Kidney epithelial cell (primary cell): ENCODE measurements around the gene KRT15. TPM values are rescaled to one million over a fixed set of nuclear protein-coding genes. Genes with fewer than 3 reads are reported as not detected.

Source experiments
- DNase-seq: peaks from one replicate; pipeline ENCODE4 v3.0.0-alpha.2; 2010; ENCODE audit warnings: low read depth
- H3K27me3 ChIP-seq: 2 replicates; pipeline ENCODE4 v1.6.0; 2011; ENCODE audit warnings: low read length; ENCODE audit not compliant: control insufficient read depth, insufficient read depth
- H3K36me3 ChIP-seq: 2 replicates; pipeline ENCODE4 v1.5.1; 2011; ENCODE audit warnings: low read length; ENCODE audit not compliant: control insufficient read depth, insufficient read depth
- H3K4me3 ChIP-seq: 2 replicates; pipeline ENCODE4 v1.5.1; 2011; ENCODE audit warnings: low read depth, mild to moderate bottlenecking, control low read depth, low read length
- CTCF ChIP-seq: IDR thresholded peaks from 2 replicates; pipeline ENCODE4 v1.5.1; 2011; ENCODE audit warnings: mild to moderate bottlenecking, moderate library complexity, low read length, control low read depth, inconsistent platforms; ENCODE audit not compliant: insufficient read depth, poor library complexity, severe bottlenecking
- total RNA-seq: library from RNA; depleted of rRNA; stranded (reverse); fragments of >200 nt; gene quantifications from 2 replicates; pipeline ENCODE4 v1.2.3, GENCODE V29; 2015

Gene KRT15
- total RNA-seq, 1 donor from 2014 or later, result 1.3 TPM

- no peak for DNase-seq
- H3K4me3 ChIP-seq, result no peak within 1 kb of the TSS
- no peaks in the 10 kb centered on the region for H3K27me3 ChIP-seq
- no peaks in the 10 kb centered on the region for H3K36me3 ChIP-seq
- TF ChIP-seq CTCF, result no peak
Measured at GRCh38 chr17:41489531-41489930, 29.2 kb downstream of the KRT15 start, which contains the start of gene KRT36. Gene KRT36 (minus strand): TSS chr17:41489910. CDS start chr17:41489864, 46 bp downstream.

DNA sequence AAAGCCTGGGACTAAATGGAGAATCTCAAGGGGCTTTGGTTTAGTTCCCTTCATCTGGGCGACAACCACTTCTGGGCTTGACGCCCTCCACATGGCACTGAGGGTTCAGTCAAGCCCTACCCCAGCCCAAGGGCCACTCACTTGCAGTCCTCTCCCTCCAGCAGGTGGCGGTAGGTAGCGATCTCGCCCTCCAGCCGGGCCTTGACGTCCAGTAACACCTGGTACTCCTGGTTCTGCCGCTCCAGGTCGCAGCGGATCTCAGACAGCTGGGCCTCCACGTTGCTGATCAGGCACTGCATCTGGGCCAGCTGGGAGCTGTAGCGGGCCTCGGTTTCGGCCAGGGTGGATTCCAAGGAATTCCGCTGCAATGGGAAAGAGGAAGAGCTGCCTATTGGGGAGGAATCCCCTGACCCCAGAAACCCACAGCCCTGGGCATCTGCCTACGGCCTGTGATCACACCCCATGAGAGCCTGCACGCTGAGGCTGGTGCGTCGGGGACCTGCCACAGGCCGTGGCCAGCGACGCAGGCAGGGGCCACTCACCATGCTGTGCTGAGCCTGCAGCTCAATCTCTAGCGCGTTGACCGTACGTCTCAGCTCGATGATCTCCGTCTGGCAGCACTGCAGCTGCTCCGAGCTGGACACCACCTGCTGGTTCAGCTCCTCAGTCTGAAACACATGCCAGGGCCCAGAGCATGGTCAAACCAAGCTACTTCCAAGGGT lies 31.7 kb downstream of the KRT15 start:
- no peak overlapping the region for H3K4me3 ChIP-seq
- H3K27me3 ChIP-seq, result no peaks in the 10 kb centered on the region
- no peaks in the 10 kb centered on the region for H3K36me3 ChIP-seq
- peak; percentile 37 for TF ChIP-seq CTCF
- no peak for DNase-seq

DNA sequence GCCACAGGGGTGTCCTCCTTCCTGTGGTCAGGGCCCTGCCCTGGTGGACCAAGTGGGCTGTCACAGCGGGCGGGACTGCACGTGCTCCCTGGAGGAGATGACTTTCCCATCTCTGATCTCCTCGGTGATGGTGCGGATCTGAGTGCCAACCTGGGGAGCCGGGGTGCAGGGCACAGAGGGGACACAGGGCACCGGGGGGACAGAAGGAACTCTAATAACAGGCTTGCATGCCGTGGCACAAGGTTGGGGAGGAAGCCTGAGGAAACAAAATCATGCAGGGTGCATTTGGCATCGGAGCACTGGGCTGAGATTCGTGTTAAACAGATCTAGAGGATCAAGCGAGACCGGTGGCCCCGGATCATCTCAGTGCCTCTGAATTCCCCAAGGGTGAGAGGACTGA lies 32.4 kb downstream of the KRT15 start:
- no peak for TF ChIP-seq CTCF
- no peaks in the 10 kb centered on the region for H3K27me3 ChIP-seq
- H3K4me3 ChIP-seq, result no peak overlapping the region
- H3K36me3 ChIP-seq, result no peaks in the 10 kb centered on the region
- DNase-seq, result no peak

GRCh38 chr17:41484920-41485904 lies 33.5 kb downstream of the KRT15 start:
- Histone ChIP-seq H3K36me3 (no peaks in the 10 kb centered on the region), H3K27me3 (no peaks in the 10 kb centered on the region), H3K4me3 (no peak overlapping the region)
- DNase-seq, result no peak
- TF ChIP-seq CTCF, result no peak

GRCh38 chr17:41483991-41484826 lies 34.5 kb downstream of the KRT15 start:
- no peak for TF ChIP-seq CTCF
- H3K36me3 ChIP-seq, result no peaks in the 10 kb centered on the region
- no peak overlapping the region for H3K4me3 ChIP-seq
- DNase-seq, result no peak
- H3K27me3 ChIP-seq, result no peaks in the 10 kb centered on the region
